H1 (cell line): ENCODE data around the gene AGAP1. TPM values are rescaled to one million over a fixed set of nuclear protein-coding genes. Genes with fewer than 3 reads are reported as not detected.

ENCODE experiments used
- ATF3 ChIP-seq: IDR thresholded peaks from 2 replicates; pipeline ENCODE4 v1.6.1; 2011; ENCODE audit warnings: low read depth, mild to moderate bottlenecking, low read length; ENCODE audit not compliant: insufficient read depth
- BCL11A ChIP-seq, 2 experiments: IDR thresholded peaks; one replicate each; pipeline ENCODE4 v1.6.1; 2011; ENCODE audit warnings: low read depth in 2 of 2, low read length in 2 of 2, mild to moderate bottlenecking in 2 of 2
- BRCA1 ChIP-seq: IDR thresholded peaks from 2 replicates; pipeline ENCODE4 v1.6.1; 2012; ENCODE audit warnings: low read depth, low read length, improper control_type of control experiment
- CHD2 ChIP-seq: IDR thresholded peaks from 2 replicates; pipeline ENCODE4 v1.6.1; 2012; ENCODE audit warnings: low read length, improper control_type of control experiment
- CTBP2 ChIP-seq: IDR thresholded peaks from 2 replicates; pipeline ENCODE4 v1.7.0; 2011; ENCODE audit warnings: borderline replicate concordance, mild to moderate bottlenecking, moderate library complexity, mixed read lengths, low read length; ENCODE audit not compliant: insufficient read depth, insufficient read length
- E2F6 ChIP-seq: IDR thresholded peaks from 2 replicates; pipeline ENCODE4 v1.6.1; 2012; ENCODE audit warnings: inconsistent platforms
- EP300 ChIP-seq, 2 experiments: IDR thresholded peaks; 1 replicate in 1 of 2; 2 replicates in 1 of 2; pipeline ENCODE4 v1.6.1; 2011 to 2012; ENCODE audit warnings: low read depth in 2 of 2, low read length in 2 of 2, mild to moderate bottlenecking in 2 of 2, borderline replicate concordance in 1 of 2, inconsistent platforms in 1 of 2, moderate library complexity in 1 of 2
- GTF2F1 ChIP-seq: IDR thresholded peaks from 2 replicates; pipeline ENCODE4 v1.6.1; 2012; ENCODE audit warnings: low read depth, low read length, improper control_type of control experiment, borderline replicate concordance
- KDM1A ChIP-seq: fragments of 200-600, 300-600 bp; sonication (generic); IDR thresholded peaks from 2 replicates; pipeline ENCODE4 v1.7.1; 2016; ENCODE audit warnings: mild to moderate bottlenecking, low read length, borderline replicate concordance
- KDM4A ChIP-seq: IDR thresholded peaks from one replicate; pipeline ENCODE4 v1.7.1; 2012; ENCODE audit warnings: low read depth, mild to moderate bottlenecking, moderate library complexity, low read length, inconsistent platforms; ENCODE audit not compliant: severe bottlenecking
- KDM5A ChIP-seq: fragments of 200-600 bp; IDR thresholded peaks from 2 replicates; pipeline ENCODE4 v1.7.1; 2012; ENCODE audit warnings: mild to moderate bottlenecking, low read length, inconsistent platforms, mixed read lengths
- MAFK ChIP-seq: IDR thresholded peaks from 2 replicates; pipeline ENCODE4 v1.6.1; 2012; ENCODE audit warnings: low read depth, mild to moderate bottlenecking, improper control_type of control experiment, low read length
- RFX5 ChIP-seq: IDR thresholded peaks from 2 replicates; pipeline ENCODE4 v1.6.1; 2011; ENCODE audit warnings: low read depth, low read length, improper control_type of control experiment, borderline replicate concordance
- RXRA ChIP-seq: IDR thresholded peaks from 2 replicates; pipeline ENCODE4 v1.6.1; 2011; ENCODE audit warnings: low read depth, mild to moderate bottlenecking, low read length, moderate library complexity; ENCODE audit not compliant: insufficient read depth
- SAP30 ChIP-seq: fragments of 300-600 bp; sonication (generic); IDR thresholded peaks from 2 replicates; pipeline ENCODE4 v1.7.1; 2012; ENCODE audit warnings: low read length, moderate library complexity, mild to moderate bottlenecking, inconsistent platforms; ENCODE audit not compliant: insufficient read depth, insufficient replicate concordance
- SIRT6 ChIP-seq: IDR thresholded peaks from one replicate; pipeline ENCODE4 v1.7.1; 2012; ENCODE audit warnings: low read length, inconsistent platforms
- SRF ChIP-seq: IDR thresholded peaks from 2 replicates; pipeline ENCODE4 v1.6.1; 2011; ENCODE audit warnings: mild to moderate bottlenecking, low read depth, low read length, moderate library complexity
- SUZ12 ChIP-seq: fragments of 200-600 bp; sonication (generic); IDR thresholded peaks from 2 replicates; pipeline ENCODE4 v1.6.1; 2012; ENCODE audit warnings: mild to moderate bottlenecking, inconsistent platforms, low read length, moderate library complexity, mixed read lengths
- TBP ChIP-seq: IDR thresholded peaks from 2 replicates; pipeline ENCODE4 v1.6.1; 2011; ENCODE audit warnings: low read depth, low read length, improper control_type of control experiment
- TCF12 ChIP-seq: IDR thresholded peaks from 2 replicates; pipeline ENCODE4 v1.6.1; 2011; ENCODE audit warnings: low read depth, mild to moderate bottlenecking, low read length
- TEAD4 ChIP-seq: IDR thresholded peaks from 2 replicates; pipeline ENCODE4 v1.6.1; 2012; ENCODE audit warnings: low read depth, low read length, inconsistent platforms, mixed read lengths
- ZNF274 ChIP-seq: IDR thresholded peaks from 2 replicates; pipeline ENCODE4 v1.7.0; 2012; ENCODE audit warnings: low read length, borderline replicate concordance; ENCODE audit errors: extremely low read depth
- polyA plus RNA-seq, 7 experiments: library from polyadenylated mRNA; depleted of rRNA in 3 of 7; stranded (reverse) in 5 of 7; unstranded in 2 of 7; fragments of >200 nt in 5 of 7; fragments of 200-250 nt in 2 of 7; gene quantifications; 1 replicate in 5 of 7; 2 replicates in 1 of 7; 4 replicates in 1 of 7; pipeline versions ENCODE4 v1.2.1 to v1.2.3, GENCODE V29; 2011 to 2013; ENCODE audit warnings: missing spikeins in 2 of 7, mixed read lengths in 2 of 7
- total RNA-seq: library from RNA; stranded (reverse); fragmentation: NEBNext Ultra II Directional; extraction: Animal tissue kit (Norgen Biotek cat#: 25700); gene quantifications from 2 replicates; pipeline ENCODE4 v1.2.1, GENCODE V29; 2021

Gene AGAP1
- total and polyA plus RNA-seq, 2 of the 8 experiments (the other 6 are each of a cell fraction or from before 2014, with no cell fraction given) = 18.1 to 39.4 TPM

- TF ChIP-seq RXRA (no peak), ATF3 (no peak), E2F6 (peak; percentile 76), ZNF274 (no peak), GTF2F1 (no peak), RFX5 (no peak), SRF (no peak), BRCA1 (no peak), SAP30 (no peak), SIRT6 (no peak), TBP (no peak), TCF12 (peak; percentile 71; the same call in 1 of the 2 replicates), BCL11A (IDR thresholded peaks at IDR 0.05; ENCODE audit: low read depth in 2 of 2, low read length in 2 of 2) (no peak), SUZ12 (0 out of 2 replicates have a peak, but pooled peaks have one; percentile 3), KDM5A (no peak), MAFK (no peak), EP300 (IDR thresholded peaks at IDR 0.05; ENCODE audit: borderline replicate concordance in 1 of 2, low read depth in 2 of 2, low read length in 2 of 2) (peak in 1 of 2 experiments; percentile 21; a peak in 1 of 3 replicates), CTBP2 (peak; percentile 55), CHD2 (peak; percentile 48; the same call in 1 of the 2 replicates), KDM1A (no peak; the same call in 1 of the 2 replicates), TEAD4 (peak; percentile 1; the same call in 1 of the 2 replicates), KDM4A (no peak)
Observed at GRCh38 chr2:236158969-236159777, 665.3 kb downstream of the AGAP1 start (continued).
